ENCODE measurements around the gene ILKAP. TPM values are rescaled to one million over a fixed set of nuclear protein-coding genes. Genes with fewer than 3 reads are reported as not detected.

The ILKAP gene
- 59.6 and 69.4 TPM in 2 replicates for total RNA-seq (2014; rRNA removed; shearing (Covaris generic); ENCODE audit: low replicate concordance)

DNA sequence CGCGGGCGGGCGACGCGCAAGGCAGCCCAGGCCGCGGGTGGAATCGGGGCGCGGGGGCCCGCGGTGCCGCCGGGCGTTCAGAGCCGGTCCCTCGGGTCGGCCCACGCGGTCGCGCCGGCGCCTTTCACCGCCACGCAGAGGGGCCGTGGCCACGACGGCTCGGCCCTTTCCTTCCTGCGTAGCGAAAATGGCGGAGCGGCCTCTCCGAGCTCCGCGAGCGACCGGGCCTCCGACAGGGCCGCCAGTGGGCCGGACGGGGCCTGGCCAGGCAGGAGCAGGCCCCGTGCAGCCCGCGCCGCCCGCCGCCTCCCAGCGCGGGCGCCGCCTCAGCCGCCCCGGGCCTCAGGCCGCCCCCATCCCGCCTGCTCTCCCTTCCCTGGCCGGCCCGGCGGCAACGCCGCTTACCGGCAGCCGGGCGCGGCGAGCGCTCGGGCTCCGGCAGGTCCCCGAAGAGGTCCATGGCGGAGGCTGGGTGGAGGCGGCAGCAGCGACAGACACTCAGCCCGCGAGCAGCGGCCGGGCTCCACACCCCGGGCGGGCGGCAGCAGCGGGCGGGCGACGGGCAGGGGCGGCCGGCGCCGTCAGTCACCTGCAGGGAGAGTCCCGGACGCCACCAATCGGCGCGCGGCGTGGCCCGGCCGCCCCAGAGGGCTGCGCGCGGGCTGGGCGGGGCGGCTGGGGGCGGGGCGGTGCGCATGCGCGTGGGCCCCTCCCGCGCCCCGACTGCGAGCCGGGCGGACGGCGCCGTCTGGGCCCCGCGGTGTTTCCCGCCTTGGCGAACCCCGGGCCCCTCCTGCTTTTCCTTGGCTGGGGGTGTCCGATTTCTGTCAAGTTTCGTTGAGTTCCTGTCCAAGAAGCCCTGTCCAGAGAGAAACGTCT lies at the start of gene ILKAP:
Gene ILKAP (minus strand): TSS at position 602 of the 879 bp plus-strand sequence. CDS start 142 bp downstream, at position 460.
- H3K4me3 ChIP-seq = peak within 1 kb of the TSS; percentile 61
- peak; percentile 87 for DNase-seq
- no peaks in the 10 kb centered on the region for H3K9me3 ChIP-seq
- peaks cover 13% of the 10 kb centered on the region for H3K36me3 ChIP-seq
- H3K27me3 ChIP-seq = no peaks in the 10 kb centered on the region

DNA sequence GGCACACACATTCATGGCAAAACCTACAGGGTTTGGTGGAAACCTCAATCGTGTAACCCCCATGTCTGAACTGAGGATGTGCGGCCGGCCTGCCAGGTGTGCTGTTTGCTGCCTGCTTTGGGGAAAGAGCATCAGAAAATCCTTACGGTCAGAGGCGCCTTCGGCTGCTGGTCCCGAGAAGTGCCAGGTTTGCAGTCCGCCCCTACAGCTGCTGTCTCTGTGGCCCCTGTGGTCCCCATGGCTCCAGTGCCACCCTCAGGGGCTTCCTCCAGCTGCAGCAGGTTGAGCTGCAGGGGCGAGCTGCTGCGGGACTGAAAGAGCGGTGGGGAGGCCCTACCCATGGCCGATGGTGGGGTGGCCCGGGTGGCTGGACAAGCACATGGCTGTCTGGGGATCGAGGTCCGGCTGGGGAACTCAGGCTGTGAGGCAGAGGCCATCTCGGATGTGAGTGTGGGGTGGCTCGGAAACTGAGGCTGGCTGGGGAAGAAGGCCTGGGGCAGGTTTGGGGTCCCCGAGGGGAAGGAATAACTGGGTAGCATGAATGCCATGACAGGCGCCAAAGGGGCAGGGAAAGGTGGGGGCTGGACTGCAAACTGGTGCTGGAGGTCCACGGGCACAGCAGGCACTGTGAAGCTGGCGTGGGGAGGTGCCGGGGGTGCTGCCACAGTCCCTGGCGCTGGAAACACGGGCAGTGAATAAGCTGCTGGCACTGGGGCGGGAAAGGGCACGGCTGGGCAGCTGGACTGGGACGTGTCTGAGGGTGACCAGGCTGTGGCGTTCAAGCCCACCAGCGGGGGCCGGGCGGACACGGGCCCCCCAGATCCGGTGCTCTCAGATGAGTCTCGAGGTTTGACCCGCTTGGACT lies 49.5 kb upstream of the ILKAP start:
- no peak for DNase-seq
- no peaks in the 10 kb centered on the region for H3K27me3 ChIP-seq
- H3K36me3 ChIP-seq = peaks cover 4% of the 10 kb centered on the region
- H3K4me3 ChIP-seq = no peak overlapping the region
- no peaks in the 10 kb centered on the region for H3K9me3 ChIP-seq

GRCh38 chr2:238251986-238252385 lies 48.5 kb upstream of the ILKAP start:
- DNase-seq = no peak
- Histone ChIP-seq H3K9me3 (no peaks in the 10 kb centered on the region), H3K4me3 (no peak overlapping the region), H3K27me3 (no peaks in the 10 kb centered on the region), H3K36me3 (peaks cover 4% of the 10 kb centered on the region)

DNA sequence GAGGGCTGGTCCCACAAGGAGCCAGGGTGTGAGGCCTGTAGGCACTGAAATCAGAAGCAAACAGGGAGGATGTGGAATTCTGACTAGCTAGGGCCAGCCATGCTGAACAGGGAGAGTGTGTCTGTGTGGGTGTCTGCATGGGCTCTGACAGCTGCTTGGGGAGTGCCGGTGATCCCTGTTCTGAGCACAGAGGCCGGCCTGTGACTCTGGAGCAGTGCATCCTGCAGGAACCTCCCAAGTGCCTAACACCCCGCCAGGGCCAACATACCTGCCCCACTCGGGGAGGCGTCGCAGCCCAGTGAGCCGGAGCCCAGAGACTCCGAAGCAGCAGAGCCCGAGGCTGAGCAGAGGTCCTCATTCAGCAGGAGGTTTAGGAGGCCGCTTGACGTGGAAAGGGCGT lies 47.8 kb upstream of the ILKAP start:
- Histone ChIP-seq H3K4me3 (no peak overlapping the region), H3K9me3 (no peaks in the 10 kb centered on the region), H3K36me3 (peaks cover 4% of the 10 kb centered on the region), H3K27me3 (no peaks in the 10 kb centered on the region)
- DNase-seq = no peak

DNA sequence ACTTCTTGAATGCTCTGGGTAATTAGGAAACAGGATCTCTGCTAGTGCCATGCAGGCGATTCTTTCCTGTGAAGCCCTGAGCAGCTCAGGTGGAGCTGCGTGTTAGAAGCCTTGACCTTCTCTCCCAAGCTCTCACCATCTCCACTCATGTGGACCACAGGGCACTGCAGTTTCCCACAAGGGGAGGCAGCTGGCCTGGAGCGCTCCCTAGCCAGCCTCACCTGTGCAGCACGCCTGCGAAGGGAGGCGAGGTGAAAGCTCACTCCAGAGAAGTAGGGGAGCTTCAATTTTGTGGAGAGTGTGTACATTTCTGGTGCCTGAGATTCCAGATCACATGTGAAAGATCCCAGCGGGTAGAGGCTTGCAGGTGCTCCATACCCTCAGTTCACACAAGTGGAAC lies 47.4 kb upstream of the ILKAP start:
- Histone ChIP-seq H3K4me3 (no peak overlapping the region), H3K36me3 (peaks cover 4% of the 10 kb centered on the region), H3K9me3 (no peaks in the 10 kb centered on the region), H3K27me3 (no peaks in the 10 kb centered on the region)
- no peak for DNase-seq

DNA sequence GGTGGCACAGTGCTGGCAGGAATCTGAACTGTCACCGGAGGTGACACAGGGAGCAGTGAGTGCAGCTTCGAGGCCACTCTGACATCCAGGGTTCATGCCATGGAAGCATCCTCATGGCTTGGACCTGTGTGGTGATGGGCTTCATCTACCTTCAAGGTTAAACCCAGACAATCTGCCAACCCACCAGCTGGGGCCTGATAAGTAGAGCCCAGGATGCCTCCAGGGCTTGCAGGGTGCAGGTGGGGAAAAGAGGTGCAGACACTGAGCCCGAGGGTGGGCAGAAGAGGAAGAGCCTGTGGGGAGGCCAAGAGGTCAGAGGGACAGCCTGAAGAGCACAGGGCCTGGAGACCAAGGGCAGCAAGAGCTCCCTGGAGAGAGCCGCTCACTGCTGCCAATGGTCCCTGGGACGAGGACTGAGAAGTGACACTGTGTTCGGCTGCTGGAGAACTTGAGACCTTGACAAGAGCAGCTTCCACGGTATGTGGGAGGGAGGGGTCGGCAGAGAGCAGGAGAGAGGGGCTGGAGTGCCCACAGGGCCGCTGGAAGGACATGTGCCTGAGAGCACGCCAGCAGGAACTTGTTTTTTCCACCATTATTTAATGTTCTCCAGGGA lies 44.5 kb upstream of the ILKAP start:
- H3K36me3 ChIP-seq = peaks cover 2% of the 10 kb centered on the region; the same call in 1 of the 2 replicates
- H3K27me3 ChIP-seq = no peaks in the 10 kb centered on the region
- no peaks in the 10 kb centered on the region for H3K9me3 ChIP-seq
- DNase-seq = no peak
- no peak overlapping the region for H3K4me3 ChIP-seq

- no peaks in the 10 kb centered on the region for H3K9me3 ChIP-seq
- no peaks in the 10 kb centered on the region for H3K27me3 ChIP-seq
- H3K36me3 ChIP-seq = peaks cover 2% of the 10 kb centered on the region; the same call in 1 of the 2 replicates
- H3K4me3 ChIP-seq = no peak overlapping the region
- no peak for DNase-seq
These were observed 43.7 kb upstream of the ILKAP start for GRCh38 chr2:238247002-238247822.

GRCh38 chr2:238244151-238244550 lies 40.7 kb upstream of the ILKAP start:
- Histone ChIP-seq H3K4me3 (no peak overlapping the region), H3K27me3 (no peaks in the 10 kb centered on the region), H3K36me3 (no peaks in the 10 kb centered on the region), H3K9me3 (no peaks in the 10 kb centered on the region)
- DNase-seq = no peak

DNA sequence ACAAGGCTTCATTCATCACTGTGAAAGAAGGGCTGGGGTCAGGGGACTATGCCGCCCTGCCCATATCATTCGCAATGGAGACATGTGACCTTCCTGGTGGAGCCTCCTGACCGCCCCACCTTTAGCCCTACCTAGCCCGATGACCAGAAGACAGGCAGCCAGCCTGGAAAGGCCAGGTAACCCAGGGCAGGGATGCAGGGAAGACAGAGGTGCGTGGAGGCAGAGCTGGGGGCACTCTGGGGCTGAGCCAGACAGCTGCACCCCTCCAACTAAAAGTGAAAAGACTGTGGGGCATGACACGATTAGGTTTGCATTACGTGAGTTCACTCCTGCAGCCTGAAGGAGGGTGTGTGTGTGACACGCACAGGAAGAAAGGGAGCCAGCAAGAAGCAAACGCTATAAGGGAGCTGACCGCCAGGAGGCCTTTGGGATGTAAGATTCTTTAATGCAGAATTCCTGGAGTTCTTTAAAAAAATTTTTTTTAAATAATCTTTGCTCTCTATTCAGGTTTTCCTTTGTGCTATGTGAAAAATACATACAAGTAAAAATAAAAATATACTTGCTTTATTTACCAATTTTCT lies 40.1 kb upstream of the ILKAP start:
- H3K27me3 ChIP-seq = no peaks in the 10 kb centered on the region

DNA sequence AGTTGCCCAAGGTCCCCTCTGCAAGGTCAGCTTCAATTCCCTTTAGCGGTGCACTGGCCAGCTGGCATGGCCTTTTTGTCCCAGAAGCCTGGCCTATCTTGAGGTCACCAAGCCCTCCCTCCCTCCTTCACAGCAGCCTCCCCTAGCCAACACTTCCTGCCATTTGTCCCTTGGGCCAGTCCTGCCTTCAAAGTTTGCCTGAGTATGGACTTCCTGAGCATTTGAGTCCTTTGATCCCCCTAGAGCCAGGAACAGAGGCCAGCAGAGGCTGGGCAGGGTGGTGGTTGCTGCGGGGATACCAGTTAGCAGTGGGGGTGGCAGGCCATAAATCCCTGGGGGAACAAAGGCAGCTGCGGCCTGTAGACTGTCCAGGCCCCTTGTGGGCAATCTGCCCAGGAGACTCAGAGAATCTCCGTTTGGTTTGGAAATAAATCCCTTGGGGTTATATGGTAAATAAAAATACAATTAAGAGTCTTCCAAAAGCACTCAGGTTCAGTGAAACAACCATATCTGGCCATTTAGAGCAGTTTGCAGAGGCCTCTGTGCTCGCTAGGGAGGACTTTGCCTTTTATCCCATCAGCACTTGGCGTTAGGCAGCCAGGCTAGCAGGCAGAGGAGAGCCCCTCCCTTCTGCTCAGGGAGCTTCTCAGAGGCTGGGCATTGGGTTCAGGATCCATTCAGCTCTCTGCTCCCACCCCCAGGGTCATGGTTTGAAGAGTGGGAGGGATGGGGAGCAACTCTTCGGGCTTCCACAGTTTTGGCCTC lies 39.4 kb upstream of the ILKAP start:
- Histone ChIP-seq H3K36me3 (no peaks in the 10 kb centered on the region), H3K27me3 (no peaks in the 10 kb centered on the region), H3K9me3 (no peaks in the 10 kb centered on the region), H3K4me3 (no peak overlapping the region)
- no peak for DNase-seq

More for the DNA sequence above, 40.1 kb upstream of the ILKAP start:
- Histone ChIP-seq H3K36me3 (no peaks in the 10 kb centered on the region), H3K9me3 (no peaks in the 10 kb centered on the region), H3K4me3 (no peak overlapping the region)
- no peak for DNase-seq

DNA sequence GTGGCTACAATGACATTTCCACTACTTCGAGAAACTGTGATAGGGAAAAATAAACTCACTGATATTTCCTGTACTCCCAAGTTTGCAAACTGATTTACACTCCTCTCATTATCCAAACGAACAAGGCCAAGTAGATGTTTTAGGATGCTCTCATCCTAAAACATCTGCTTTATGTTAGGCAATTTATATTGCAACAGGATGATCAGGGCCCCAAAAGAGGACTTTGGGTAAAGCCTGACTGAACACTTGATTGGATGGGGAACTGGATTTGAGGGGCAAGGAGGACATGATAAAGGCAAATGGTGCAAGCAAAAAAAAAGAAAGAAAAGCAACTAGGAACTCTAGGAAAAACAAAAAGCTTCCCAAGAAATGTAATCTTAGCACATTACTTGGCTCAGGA lies 38.5 kb upstream of the ILKAP start:
- no peaks in the 10 kb centered on the region for H3K9me3 ChIP-seq
- H3K27me3 ChIP-seq = no peaks in the 10 kb centered on the region
- DNase-seq = no peak
- H3K36me3 ChIP-seq = no peaks in the 10 kb centered on the region
- H3K4me3 ChIP-seq = no peak overlapping the region

- peak; percentile 55 for DNase-seq
- Histone ChIP-seq H3K36me3 (no peaks in the 10 kb centered on the region), H3K27me3 (no peaks in the 10 kb centered on the region), H3K4me3 (no peak overlapping the region), H3K9me3 (no peaks in the 10 kb centered on the region)
These were observed 37.5 kb upstream of the ILKAP start for GRCh38 chr2:238240757-238241711.

- Histone ChIP-seq H3K36me3 (no peaks in the 10 kb centered on the region), H3K9me3 (no peaks in the 10 kb centered on the region), H3K27me3 (no peaks in the 10 kb centered on the region), H3K4me3 (peak within 1 kb of the TSS; percentile 58)
- DNase-seq = peak; percentile 88
These were observed 36.6 kb upstream of the ILKAP start, which contains the start of gene HES6 for GRCh38 chr2:238239863-238240756. TSS of gene HES6 (minus strand) at chr2:238240038. CDS start at chr2:238239905, 133 bp downstream.
